MM.1S (cell line): Measurements from ENCODE around the gene FBXW4.

ENCODE experiments used
- DNase-seq: peaks from one replicate; pipeline ENCODE4 v3.0.0-alpha.2; 2015
- H2AFZ ChIP-seq: fragments of 300-600 bp; sonication (generic); 2 replicates; pipeline ENCODE4 v1.6.0; 2016; ENCODE audit warnings: antibody characterized with exemption, low read length
- H3F3A ChIP-seq: fragments of 300-600 bp; sonication (generic); 2 replicates; pipeline ENCODE4 v1.6.1; 2016; ENCODE audit warnings: mild to moderate bottlenecking, antibody characterized with exemption, low read length, moderate library complexity, mixed read lengths; ENCODE audit not compliant: insufficient read depth
- H3K27ac ChIP-seq: fragments of 300-600 bp; sonication (generic); 2 replicates; pipeline ENCODE4 v1.5.1; 2016; ENCODE audit warnings: mild to moderate bottlenecking, low read length
- H3K27me3 ChIP-seq: fragments of 300-600 bp; sonication (generic); replicated peaks from 2 replicates; pipeline ENCODE4 v1.6.0; 2016; ENCODE audit warnings: low read length; ENCODE audit not compliant: insufficient read depth
- H3K36me3 ChIP-seq: fragments of 300-600 bp; sonication (generic); replicated peaks from 2 replicates; pipeline ENCODE4 v1.6.1; 2016; ENCODE audit warnings: mild to moderate bottlenecking, low read length, mixed read lengths; ENCODE audit not compliant: insufficient read depth
- H3K4me1 ChIP-seq: fragments of 300-600 bp; sonication (generic); 2 replicates; pipeline ENCODE4 v1.6.1; 2016; ENCODE audit warnings: low read length, mixed read lengths
- H3K4me2 ChIP-seq: fragments of 300-600 bp; sonication (generic); 2 replicates; pipeline ENCODE4 v1.6.0; 2016; ENCODE audit warnings: low read depth, low read length
- H3K4me3 ChIP-seq: fragments of 300-600 bp; sonication (generic); 2 replicates; pipeline ENCODE4 v1.5.1; 2016; ENCODE audit warnings: low read length, mixed read lengths
- H3K79me2 ChIP-seq: fragments of 300-600 bp; sonication (generic); 2 replicates; pipeline ENCODE4 v1.6.1; 2016; ENCODE audit warnings: mixed run types, low read length, mixed read lengths
- H3K9ac ChIP-seq: fragments of 300-600 bp; sonication (generic); 2 replicates; pipeline ENCODE4 v1.6.1; 2016; ENCODE audit warnings: low read length, mixed read lengths
- H3K9me2 ChIP-seq: fragments of 300-600 bp; sonication (generic); replicated peaks from 2 replicates; pipeline ENCODE4 v1.6.1; 2016; ENCODE audit warnings: mild to moderate bottlenecking, low read length, mixed read lengths; ENCODE audit not compliant: insufficient read depth
- H3K9me3 ChIP-seq: fragments of 300-600 bp; sonication (generic); replicated peaks from 2 replicates; pipeline ENCODE4 v1.6.1; 2016; ENCODE audit warnings: mild to moderate bottlenecking, low read length, mixed read lengths; ENCODE audit not compliant: insufficient read depth
- H4K20me1 ChIP-seq: fragments of 300-600 bp; sonication (generic); 2 replicates; pipeline ENCODE4 v1.6.1; 2016; ENCODE audit warnings: mild to moderate bottlenecking, low read length, moderate library complexity, mixed read lengths; ENCODE audit not compliant: insufficient read depth
- EZH2 ChIP-seq: fragments of 300-600 bp; sonication (generic); optimal IDR thresholded peaks from 2 replicates; pipeline ENCODE3; 2017; ENCODE audit warnings: low read depth, mild to moderate bottlenecking, antibody characterized with exemption, low read length, mixed read lengths
- EZH2phosphoT487 ChIP-seq: fragments of 300-600 bp; sonication (generic); IDR thresholded peaks from 2 replicates; pipeline ENCODE4 v1.6.1; 2018; ENCODE audit warnings: antibody characterized with exemption, low read length
- TF ChIP-seq, protein P1 (sequence below): fragments of 300-600 bp; sonication (generic); IDR thresholded peaks from 2 replicates; pipeline ENCODE4 v1.5.1; 2016; ENCODE audit warnings: antibody characterized with exemption, low read length, mixed read lengths

The FBXW4 gene

GRCh38 chr10:101670635-101671034 lies 24.3 kb downstream of the FBXW4 start:
- no peak for DNase-seq
- Histone ChIP-seq H3F3A (no peaks in the 10 kb centered on the region), H3K36me3 (no peaks in the 10 kb centered on the region), H4K20me1 (no peaks in the 10 kb centered on the region), H3K9ac (no peak overlapping the region), H3K79me2 (no peaks in the 10 kb centered on the region), H3K9me2 (no peaks in the 10 kb centered on the region), H3K4me3 (no peak overlapping the region), H3K9me3 (no peaks in the 10 kb centered on the region), H3K4me1 (peaks cover 13% of the 10 kb centered on the region; the same call in 1 of the 2 replicates), H3K27me3 (no peaks in the 10 kb centered on the region), H2AFZ (no peak overlapping the region), H3K27ac (no peak overlapping the region), H3K4me2 (no peak overlapping the region)
- TF ChIP-seq EZH2phosphoT487: no peak
- TF ChIP-seq, protein P1, sequence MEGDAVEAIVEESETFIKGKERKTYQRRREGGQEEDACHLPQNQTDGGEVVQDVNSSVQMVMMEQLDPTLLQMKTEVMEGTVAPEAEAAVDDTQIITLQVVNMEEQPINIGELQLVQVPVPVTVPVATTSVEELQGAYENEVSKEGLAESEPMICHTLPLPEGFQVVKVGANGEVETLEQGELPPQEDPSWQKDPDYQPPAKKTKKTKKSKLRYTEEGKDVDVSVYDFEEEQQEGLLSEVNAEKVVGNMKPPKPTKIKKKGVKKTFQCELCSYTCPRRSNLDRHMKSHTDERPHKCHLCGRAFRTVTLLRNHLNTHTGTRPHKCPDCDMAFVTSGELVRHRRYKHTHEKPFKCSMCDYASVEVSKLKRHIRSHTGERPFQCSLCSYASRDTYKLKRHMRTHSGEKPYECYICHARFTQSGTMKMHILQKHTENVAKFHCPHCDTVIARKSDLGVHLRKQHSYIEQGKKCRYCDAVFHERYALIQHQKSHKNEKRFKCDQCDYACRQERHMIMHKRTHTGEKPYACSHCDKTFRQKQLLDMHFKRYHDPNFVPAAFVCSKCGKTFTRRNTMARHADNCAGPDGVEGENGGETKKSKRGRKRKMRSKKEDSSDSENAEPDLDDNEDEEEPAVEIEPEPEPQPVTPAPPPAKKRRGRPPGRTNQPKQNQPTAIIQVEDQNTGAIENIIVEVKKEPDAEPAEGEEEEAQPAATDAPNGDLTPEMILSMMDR: no peak
- no peak for TF ChIP-seq EZH2

DNA sequence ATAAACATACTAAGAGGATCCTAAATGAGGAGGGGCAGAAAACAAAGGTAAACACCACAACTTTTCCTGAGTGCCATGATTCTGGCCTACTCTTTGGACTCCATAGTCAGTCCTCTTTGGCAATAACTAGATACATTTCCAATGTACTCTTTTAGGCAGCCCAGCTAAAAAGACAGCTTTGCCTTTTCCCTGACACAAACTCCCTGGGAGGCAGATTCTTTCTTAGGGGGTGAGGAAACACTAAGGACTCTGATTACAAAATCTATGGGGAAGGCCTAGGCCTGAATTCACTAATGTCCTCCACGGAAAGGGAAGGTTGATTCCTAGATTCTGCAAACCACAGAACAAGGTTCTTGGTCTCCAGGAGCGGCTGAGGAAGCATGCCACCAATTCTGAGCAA lies 25.8 kb downstream of the FBXW4 start:
- Histone ChIP-seq H2AFZ (no peak overlapping the region), H3K4me3 (no peak overlapping the region), H3K9me2 (no peaks in the 10 kb centered on the region), H4K20me1 (no peaks in the 10 kb centered on the region), H3K36me3 (no peaks in the 10 kb centered on the region), H3K27ac (no peak overlapping the region), H3K79me2 (no peaks in the 10 kb centered on the region), H3F3A (no peaks in the 10 kb centered on the region), H3K4me2 (no peak overlapping the region), H3K9ac (no peak overlapping the region), H3K9me3 (no peaks in the 10 kb centered on the region), H3K27me3 (no peaks in the 10 kb centered on the region), H3K4me1 (peaks cover 13% of the 10 kb centered on the region; the same call in 1 of the 2 replicates)
- DNase-seq: no peak
- TF ChIP-seq EZH2phosphoT487 (no peak), EZH2 (no peak)
- TF ChIP-seq, protein P1: no peak

DNA sequence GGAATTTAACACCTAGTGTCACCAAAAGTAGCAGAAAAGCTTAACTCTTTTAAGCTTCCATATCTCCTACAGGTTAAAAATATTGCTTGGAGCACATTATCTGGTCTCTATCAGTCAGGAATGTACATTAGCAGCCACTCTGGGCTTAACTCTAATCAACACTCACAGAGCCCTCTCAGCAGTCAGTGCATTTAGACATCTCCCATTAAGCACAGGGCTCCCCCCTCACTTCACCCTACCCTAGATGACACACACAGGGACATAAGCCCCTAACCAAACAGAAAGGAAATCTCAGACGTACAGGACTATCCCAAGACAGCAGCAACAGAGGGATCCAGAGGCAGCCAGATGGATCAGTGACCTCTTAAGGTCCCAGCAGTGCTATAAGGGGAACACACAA lies 26.4 kb downstream of the FBXW4 start:
- TF ChIP-seq EZH2 (no peak), EZH2phosphoT487 (no peak)
- TF ChIP-seq, protein P1: no peak
- Histone ChIP-seq H3K27me3 (no peaks in the 10 kb centered on the region), H4K20me1 (no peaks in the 10 kb centered on the region), H3K9me2 (no peaks in the 10 kb centered on the region), H3K4me2 (no peak overlapping the region), H3K79me2 (no peaks in the 10 kb centered on the region), H3K27ac (no peak overlapping the region), H3K4me1 (peaks cover 13% of the 10 kb centered on the region; the same call in 1 of the 2 replicates), H3K9me3 (no peaks in the 10 kb centered on the region), H2AFZ (no peak overlapping the region), H3K9ac (no peak overlapping the region), H3K4me3 (no peak overlapping the region), H3K36me3 (0 out of 2 replicates have a peak, but pooled peaks cover 4% of the 10 kb centered on the region), H3F3A (no peaks in the 10 kb centered on the region)
- no peak for DNase-seq
